Activated CD4-positive, alpha-beta memory T cell treated with anti-CD3 and anti-CD28 coated beads for 36 hours (primary cell): ENCODE data around the gene KNG1. TPM values are rescaled to one million over a fixed set of nuclear protein-coding genes. Genes with fewer than 3 reads are reported as not detected.

Experiments
- microRNA-seq: library from miRNA; unstranded; fragments of <30 nt; microRNA quantifications from one replicate; pipeline ENCODE4 v1.2.0, GENCODE V29; 2022; ENCODE audit warnings: borderline number of aligned reads, borderline microRNAs expressed, borderline replicate concordance
- total RNA-seq, 2 experiments: library from RNA; stranded (reverse); gene quantifications; one replicate each; pipeline ENCODE4 v1.2.3, GENCODE V29; 2021

The KNG1 gene
- total RNA-seq, 2 experiments from 2014 or later, result not detected

Small RNA genes lying within 50 kb of the gene (microRNA-seq; reads per million reads assigned to microRNA genes)
- gene MIR1248, result 33.0 reads per million, percentile 51 among the genes with 10 or more reads in this experiment

Other genes with a start within 250 kb of the KNG1 start
- gene CRYGS, start 173.0 kb upstream of the KNG1 start, total RNA-seq, result 1 to 10 TPM; 2.5 to 2.7 TPM
- 10 to 100 TPM; 10.6 to 12.1 TPM for gene TBCCD1, start 150.0 kb upstream of the KNG1 start, total RNA-seq
- 10 to 100 TPM; 36.9 to 39.5 TPM for gene DNAJB11, start 146.6 kb upstream of the KNG1 start, total RNA-seq
- gene AHSG, start 104.3 kb upstream of the KNG1 start, total RNA-seq, result not detected
- not detected for gene FETUB, start 77.0 kb upstream of the KNG1 start, total RNA-seq
- not detected for gene HRG, start 51.3 kb upstream of the KNG1 start, total RNA-seq
- 100 to 1,000 TPM; 390 to 393 TPM for gene EIF4A2, start 66.2 kb downstream of the KNG1 start, total RNA-seq
- gene RFC4, start 89.1 kb downstream of the KNG1 start, total RNA-seq, result 100 to 1,000 TPM; 118 to 127 TPM
- gene ADIPOQ, start 125.4 kb downstream of the KNG1 start, total RNA-seq, result not detected
- 100 to 1,000 TPM in 1 of 2 experiments, 10 to 100 TPM in 1; 99.9 to 113 TPM for gene ST6GAL1, start 213.2 kb downstream of the KNG1 start, total RNA-seq